GM18867 (cell line): ENCODE results near the gene BORCS5.

Experiments used
- ATAC-seq: cut with Tn5 transposase; IDR thresholded peaks from one replicate; pipeline ENCODE4 v1.9.1; 2021; ENCODE audit warnings: mild to moderate bottlenecking, moderate library complexity; ENCODE audit not compliant: unreplicated experiment

The BORCS5 gene

DNA sequence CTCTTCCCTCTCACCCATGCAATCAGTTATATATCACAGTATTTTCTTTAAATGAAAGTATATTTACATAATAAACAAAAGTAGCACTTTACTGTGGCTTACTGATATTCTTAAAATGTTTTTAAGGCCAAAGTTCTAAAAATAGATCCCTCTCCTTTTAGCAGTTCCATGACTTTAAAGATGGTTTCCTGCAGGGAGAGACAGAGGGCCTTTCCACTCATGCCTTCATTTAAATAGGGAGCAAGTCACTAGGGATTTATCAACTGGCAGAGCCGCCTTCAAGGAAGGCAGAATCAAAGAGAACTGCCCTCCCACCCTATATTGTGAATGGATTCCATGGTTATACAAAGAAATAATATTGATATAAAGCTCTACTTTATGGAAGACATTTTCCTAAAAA lies 150.2 kb downstream of the BORCS5 start:
- ATAC-seq: no peak

DNA sequence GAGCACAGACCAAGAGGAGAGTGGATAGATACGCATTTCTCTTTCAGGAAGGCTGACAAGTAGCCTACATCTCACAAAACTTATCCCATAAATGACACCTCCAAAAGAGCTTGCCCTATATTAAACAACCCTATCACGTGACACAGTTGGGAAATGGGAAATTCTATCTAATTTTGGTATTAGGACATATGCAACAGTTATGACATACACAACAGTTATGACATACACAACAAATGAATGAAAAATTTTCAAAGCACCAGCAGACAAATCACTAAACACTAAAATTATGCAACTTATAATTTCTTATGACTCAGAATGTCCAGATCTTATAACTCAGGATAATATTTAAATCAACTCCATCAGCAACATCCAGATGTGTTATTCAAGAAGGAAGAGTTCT lies 151.7 kb downstream of the BORCS5 start:
- no peak for ATAC-seq

GRCh38 chr12:12510141-12510540 lies 153.3 kb downstream of the BORCS5 start:
- ATAC-seq: no peak

- no peak for ATAC-seq
Observed at GRCh38 chr12:12510551-12510950, 153.7 kb downstream of the BORCS5 start.

DNA sequence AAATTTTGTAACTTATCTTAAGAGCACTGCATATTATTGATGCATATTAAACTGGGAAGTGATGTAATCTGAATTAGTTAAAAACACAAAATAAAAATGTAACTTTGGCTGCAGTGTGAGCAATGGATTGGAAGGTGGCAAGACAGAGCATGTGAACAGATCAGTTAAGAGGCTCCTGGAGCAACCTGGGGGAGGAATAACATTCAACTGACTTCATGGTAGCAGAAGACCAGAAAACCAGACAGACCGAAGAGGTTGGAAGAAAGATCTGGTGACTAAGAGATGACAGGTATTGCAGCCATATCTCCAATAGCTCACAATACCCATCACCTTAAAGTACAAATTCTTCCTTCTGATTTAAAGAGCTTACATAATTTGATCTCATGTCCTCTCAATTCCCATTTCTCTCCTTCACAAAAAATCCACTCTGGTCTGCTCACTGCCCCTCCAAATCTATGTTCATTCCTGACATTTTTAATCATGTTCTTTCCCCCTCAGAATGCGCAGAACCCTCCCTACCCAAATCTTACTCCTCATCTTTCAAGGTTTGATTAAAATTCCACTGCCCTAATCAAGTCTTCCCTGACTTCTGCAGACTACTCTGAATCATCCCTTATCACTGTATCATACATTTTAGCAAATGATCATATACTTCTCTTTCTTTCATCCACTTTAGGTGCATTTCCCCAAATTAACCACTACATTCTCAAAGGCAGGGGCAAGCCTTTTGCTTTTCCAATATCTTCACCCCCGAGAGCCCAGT lies 154.3 kb downstream of the BORCS5 start:
- ATAC-seq: no peak

DNA sequence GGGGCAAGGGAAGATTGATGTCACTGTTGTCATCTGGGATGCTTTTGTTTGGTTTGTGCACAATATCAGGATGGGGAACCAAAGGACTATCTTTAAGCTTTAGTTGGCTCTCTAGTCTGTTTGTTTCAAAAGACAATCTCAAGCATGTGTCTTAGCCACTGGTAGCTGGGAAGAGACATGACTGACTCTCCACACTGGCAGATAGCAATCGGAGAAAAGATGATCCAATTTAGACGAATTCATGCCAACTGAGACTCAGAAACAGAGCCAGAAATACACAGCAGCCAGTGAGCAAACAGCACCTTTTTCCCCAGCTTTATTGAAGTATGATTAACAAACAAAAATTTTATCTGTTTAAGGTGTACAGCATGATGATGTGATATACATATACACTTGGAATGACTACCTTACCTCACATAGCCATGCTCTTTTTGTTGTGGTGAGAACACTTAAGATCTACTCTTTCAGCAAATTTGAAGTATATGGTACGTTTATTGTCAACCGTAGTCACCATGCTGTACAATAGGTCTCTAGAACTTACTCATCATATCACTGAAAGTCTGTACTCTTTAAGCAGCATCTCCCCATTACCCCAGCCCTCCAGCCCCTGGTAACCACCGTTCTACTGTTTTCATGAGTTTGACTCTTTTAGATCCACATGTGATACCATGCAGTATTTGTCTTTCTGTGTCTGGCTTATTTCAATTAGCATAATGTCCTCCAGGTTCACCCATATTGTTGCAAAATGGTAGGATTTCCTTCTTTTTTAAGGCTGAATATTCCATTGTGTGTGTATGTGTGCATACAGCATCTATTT lies 155.2 kb downstream of the BORCS5 start:
- no peak for ATAC-seq

- ATAC-seq: no peak
Observed at GRCh38 chr12:12513416-12514006, 156.6 kb downstream of the BORCS5 start.

GRCh38 chr12:12518464-12518845 lies 161.6 kb downstream of the BORCS5 start:
- no peak for ATAC-seq

DNA sequence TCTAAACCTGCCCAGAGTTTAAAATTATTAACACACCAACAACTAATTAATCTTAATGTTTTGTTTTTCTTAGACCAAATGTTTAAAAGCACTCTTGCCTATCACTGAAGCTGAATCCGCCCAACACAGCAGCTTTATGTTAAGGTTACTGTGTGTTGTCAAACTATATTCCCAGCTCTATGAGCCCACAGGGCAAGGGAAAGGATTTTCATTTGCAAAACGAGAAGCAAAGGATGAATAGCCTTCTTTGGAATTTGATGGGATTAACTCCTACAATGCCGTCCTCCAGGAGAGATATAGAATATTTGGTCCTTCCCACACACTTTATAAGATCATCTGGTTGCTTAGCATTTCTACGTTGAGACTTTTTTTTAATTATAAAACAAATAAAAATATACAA lies 162.0 kb downstream of the BORCS5 start:
- no peak for ATAC-seq
